Suprapubic skin (tissue), 4 donors: ENCODE data around the gene STX2.

ENCODE experiments used
- EP300 ChIP-seq: sonication (generic); formaldehyde crosslinking; IDR thresholded peaks from one replicate; pipeline ENCODE4 v1.6.1; 2017; ENCODE audit warnings: antibody characterized with exemption
- POLR2AphosphoS5 ChIP-seq, 3 donors: sonication (generic); formaldehyde crosslinking; IDR thresholded peaks; one replicate each; pipeline ENCODE4 v1.6.1; 2017; ENCODE audit warnings: antibody characterized with exemption in 3 of 3
- TF ChIP-seq, protein P1 (sequence below), 2 donors: fragments of 200-600 bp in 1 of 2; fragments of 450-650 bp in 1 of 2; sonication (generic) in 1 of 2; IDR thresholded peaks; one replicate each; pipeline ENCODE4 v1.5.1; 2016 to 2019; ENCODE audit warnings: antibody characterized with exemption in 2 of 2, mild to moderate bottlenecking in 1 of 2, moderate library complexity in 1 of 2

DNA sequence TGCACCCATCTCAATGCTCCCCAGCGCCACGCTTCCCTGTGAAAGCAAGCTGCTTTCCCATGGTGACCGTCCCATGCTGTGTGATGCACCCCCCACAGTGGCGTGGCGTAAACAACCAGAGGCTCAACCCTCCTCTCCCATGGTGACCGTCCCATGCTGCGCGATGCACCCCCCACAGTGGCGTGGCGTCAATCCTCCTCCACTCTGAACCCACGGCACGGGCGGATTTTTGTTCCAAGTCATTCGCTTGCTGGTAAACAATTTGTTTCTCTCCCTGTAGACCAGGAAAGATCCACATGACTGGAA lies 8.9 kb downstream of the STX2 start:
- TF ChIP-seq, protein P1, sequence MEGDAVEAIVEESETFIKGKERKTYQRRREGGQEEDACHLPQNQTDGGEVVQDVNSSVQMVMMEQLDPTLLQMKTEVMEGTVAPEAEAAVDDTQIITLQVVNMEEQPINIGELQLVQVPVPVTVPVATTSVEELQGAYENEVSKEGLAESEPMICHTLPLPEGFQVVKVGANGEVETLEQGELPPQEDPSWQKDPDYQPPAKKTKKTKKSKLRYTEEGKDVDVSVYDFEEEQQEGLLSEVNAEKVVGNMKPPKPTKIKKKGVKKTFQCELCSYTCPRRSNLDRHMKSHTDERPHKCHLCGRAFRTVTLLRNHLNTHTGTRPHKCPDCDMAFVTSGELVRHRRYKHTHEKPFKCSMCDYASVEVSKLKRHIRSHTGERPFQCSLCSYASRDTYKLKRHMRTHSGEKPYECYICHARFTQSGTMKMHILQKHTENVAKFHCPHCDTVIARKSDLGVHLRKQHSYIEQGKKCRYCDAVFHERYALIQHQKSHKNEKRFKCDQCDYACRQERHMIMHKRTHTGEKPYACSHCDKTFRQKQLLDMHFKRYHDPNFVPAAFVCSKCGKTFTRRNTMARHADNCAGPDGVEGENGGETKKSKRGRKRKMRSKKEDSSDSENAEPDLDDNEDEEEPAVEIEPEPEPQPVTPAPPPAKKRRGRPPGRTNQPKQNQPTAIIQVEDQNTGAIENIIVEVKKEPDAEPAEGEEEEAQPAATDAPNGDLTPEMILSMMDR (IDR thresholded peaks at IDR 0.05): no peak
- no peak for TF ChIP-seq POLR2AphosphoS5 (IDR thresholded peaks at IDR 0.05)
- no peak for TF ChIP-seq EP300
